HG03565 (cell line): ENCODE measurements around the gene EPB41.

Source experiments
- ATAC-seq: cut with Tn5 transposase; IDR thresholded peaks from one replicate; pipeline ENCODE4 v1.9.1; 2021; ENCODE audit warnings: mild to moderate bottlenecking, moderate library complexity; ENCODE audit not compliant: unreplicated experiment

Gene EPB41

GRCh38 chr1:29162025-29162424, 247.7 kb downstream of the EPB41 start:
- ATAC-seq: no peak

- ATAC-seq: no peak
Measured at GRCh38 chr1:29162476-29163138, 248.2 kb downstream of the EPB41 start.

- ATAC-seq: no peak
Measured at GRCh38 chr1:29164588-29164987, 250.2 kb downstream of the EPB41 start.

GRCh38 chr1:29166291-29166878, 252.0 kb downstream of the EPB41 start:
- ATAC-seq: no peak

- no peak for ATAC-seq
Measured at GRCh38 chr1:29167904-29168303, 253.5 kb downstream of the EPB41 start.
